Left lung (tissue), 10 donors: ENCODE results near the gene TAMM41. TPM values are rescaled to one million over a fixed set of nuclear protein-coding genes. Genes with fewer than 3 reads are reported as not detected.

ENCODE experiments used
- ATAC-seq: fragments of 200-7000 bp; cut with Tn5 transposase; one replicate; pipeline ENCODE4 v1.9.1; 2020; ENCODE audit warnings: moderate library complexity
- DNase-seq, 4 donors: peaks; one replicate each; pipeline ENCODE4 v3.0.0-alpha.2; 2013 to 2020
- H3K27ac ChIP-seq, 2 donors: fragments of 200-600 bp; sonication (generic) in 1 of 2; one replicate each; pipeline versions ENCODE4 v1.5.0 to v1.8.0; 2020 to 2021
- H3K27me3 ChIP-seq, 2 donors: fragments of 200-600 bp; sonication (generic) in 1 of 2; one replicate each; pipeline versions ENCODE4 v1.5.0 to v1.8.0; 2020 to 2021
- H3K36me3 ChIP-seq, 2 donors: fragments of 200-600 bp; sonication (generic) in 1 of 2; one replicate each; pipeline versions ENCODE4 v1.5.0 to v1.8.0; 2020 to 2021
- H3K4me1 ChIP-seq, 2 donors: fragments of 200-600 bp; one replicate each; pipeline ENCODE4 v1.8.0; 2021
- H3K4me3 ChIP-seq, 2 donors: fragments of 200-600 bp; sonication (generic) in 1 of 2; one replicate each; pipeline versions ENCODE4 v1.5.0 to v1.8.0; 2020 to 2021; ENCODE audit warnings: mild to moderate bottlenecking in 1 of 2
- H3K9me3 ChIP-seq, 2 donors: fragments of 200-600 bp; sonication (generic) in 1 of 2; one replicate each; pipeline versions ENCODE4 v1.5.0 to v1.8.0; 2020 to 2021
- CTCF ChIP-seq, 2 donors: fragments of 200-600 bp; sonication (generic) in 1 of 2; IDR thresholded peaks; one replicate each; pipeline versions ENCODE4 v1.5.0 to v1.8.0; 2021; ENCODE audit warnings: antibody characterized with exemption in 2 of 2
- intact Hi-C, 2 donors: fragments of 100-400 bp; cut with DNase I; formaldehyde crosslinking; loops; one replicate each; pipeline versions ENCODE4 v1.11.2 to v1.14.2; 2022
- polyA plus RNA-seq, 6 donors: library from polyadenylated mRNA; unstranded; fragments of 120-200 nt; gene quantifications; one replicate each; pipeline ENCODE4 v1.2.1, GENCODE V29; 2013; ENCODE audit not compliant: insufficient read length in 6 of 6
- total RNA-seq, 2 donors: library from RNA; stranded (reverse); fragmentation: NEBNext Ultra II Directional; extraction: Animal tissue kit (Norgen Biotek cat#: 25700); gene quantifications; one replicate each; pipeline ENCODE4 v1.2.1, GENCODE V29; 2021
- donor health status: DM: no; HTN: yes; CAD: no.
- donor health status: DM: no; HTN: no; CAD: no.

The TAMM41 gene
- total and polyA plus RNA-seq, 8 donors: 13.9 to 29.4 (median 21.5) TPM

GRCh38 chr3:11780341-11780740 lies 66.3 kb downstream of the TAMM41 start:
- TF ChIP-seq CTCF (IDR thresholded peaks at IDR 0.05): no peak
- no peaks in the 10 kb centered on the region for H3K27me3 ChIP-seq
- no peaks in the 10 kb centered on the region for H3K4me1 ChIP-seq
- ATAC-seq: no peak
- no peaks in the 10 kb centered on the region for H3K9me3 ChIP-seq
- DNase-seq: no peak
- intact Hi-C loops: no loop called here
- H3K27ac ChIP-seq: no peak overlapping the region
- no peaks in the 10 kb centered on the region for H3K36me3 ChIP-seq
- no peak overlapping the region for H3K4me3 ChIP-seq

- H3K36me3 ChIP-seq: no peaks in the 10 kb centered on the region
- no peak for TF ChIP-seq CTCF (IDR thresholded peaks at IDR 0.05)
- H3K27me3 ChIP-seq: no peaks in the 10 kb centered on the region
- no peaks in the 10 kb centered on the region for H3K4me1 ChIP-seq
- ATAC-seq (no peak), DNase-seq (no peak)
- H3K27ac ChIP-seq: no peak overlapping the region
- H3K9me3 ChIP-seq: no peaks in the 10 kb centered on the region
- H3K4me3 ChIP-seq: no peak overlapping the region
- intact Hi-C loops: no loop called here
These were observed 67.1 kb downstream of the TAMM41 start for GRCh38 chr3:11779626-11780025.

GRCh38 chr3:11778248-11778647 lies 68.4 kb downstream of the TAMM41 start:
- TF ChIP-seq CTCF (IDR thresholded peaks at IDR 0.05): no peak
- H3K27ac ChIP-seq: no peak overlapping the region
- intact Hi-C loops: no loop called here
- no peaks in the 10 kb centered on the region for H3K27me3 ChIP-seq
- H3K4me3 ChIP-seq: no peak overlapping the region
- H3K36me3 ChIP-seq: no peaks in the 10 kb centered on the region
- no peak for ATAC-seq
- H3K9me3 ChIP-seq: no peaks in the 10 kb centered on the region
- H3K4me1 ChIP-seq: no peaks in the 10 kb centered on the region
- DNase-seq: no peak

GRCh38 chr3:11776346-11776745 lies 70.3 kb downstream of the TAMM41 start:
- no peaks in the 10 kb centered on the region for H3K4me1 ChIP-seq
- no peaks in the 10 kb centered on the region for H3K9me3 ChIP-seq
- ATAC-seq: no peak
- no peaks in the 10 kb centered on the region for H3K36me3 ChIP-seq
- no peaks in the 10 kb centered on the region for H3K27me3 ChIP-seq
- no peak overlapping the region for H3K27ac ChIP-seq
- DNase-seq: no peak
- no peak for TF ChIP-seq CTCF (IDR thresholded peaks at IDR 0.05)
- H3K4me3 ChIP-seq: no peak overlapping the region
- intact Hi-C loops: no loop called here

- Histone ChIP-seq H3K27ac (no peak overlapping the region), H3K36me3 (no peaks in the 10 kb centered on the region), H3K9me3 (no peaks in the 10 kb centered on the region), H3K27me3 (no peaks in the 10 kb centered on the region), H3K4me3 (no peak overlapping the region), H3K4me1 (peaks cover 4 to 8% of the 10 kb centered on the region in 2 donors)
- no peak for TF ChIP-seq CTCF (IDR thresholded peaks at IDR 0.05)
- no peak for ATAC-seq
- no peak for DNase-seq
- intact Hi-C loops: no loop called here
These were observed 71.2 kb downstream of the TAMM41 start for GRCh38 chr3:11775493-11775892.
